ENCODE measurements around the gene AK8.

AK8 gene

GRCh38 chr9:132708239-132708638, 169.8 kb downstream of the AK8 start:
- Histone ChIP-seq H3K4me3 (ENCODE audit: low read length) (no peak overlapping the region), H3K36me3 (ENCODE audit: insufficient read depth, low read depth, low read length) (no peaks in the 10 kb centered on the region), H3K27ac (ENCODE audit: low read length) (no peak overlapping the region), H3K4me1 (ENCODE audit: insufficient read depth, low read length) (no peaks in the 10 kb centered on the region), H3K27me3 (ENCODE audit: insufficient read depth, low read length) (no peaks in the 10 kb centered on the region), H3K9ac (ENCODE audit: low read depth, low read length) (no peak overlapping the region), H3K9me3 (ENCODE audit: insufficient read depth, low read depth, low read length) (peaks cover 8% of the 10 kb centered on the region; the same call in 1 of the 2 replicates)

GRCh38 chr9:132703336-132703735, 174.7 kb downstream of the AK8 start:
- Histone ChIP-seq H3K27me3 (ENCODE audit: insufficient read depth, low read length) (no peaks in the 10 kb centered on the region), H3K9ac (ENCODE audit: low read depth, low read length) (no peak overlapping the region), H3K27ac (ENCODE audit: low read length) (no peak overlapping the region), H3K9me3 (ENCODE audit: insufficient read depth, low read depth, low read length) (peaks cover 36% of the 10 kb centered on the region), H3K4me3 (ENCODE audit: low read length) (no peak overlapping the region), H3K4me1 (ENCODE audit: insufficient read depth, low read length) (no peaks in the 10 kb centered on the region), H3K36me3 (ENCODE audit: insufficient read depth, low read depth, low read length) (no peaks in the 10 kb centered on the region)

- Histone ChIP-seq H3K36me3 (ENCODE audit: insufficient read depth, low read depth, low read length) (no peaks in the 10 kb centered on the region), H3K27ac (ENCODE audit: low read length) (no peak overlapping the region), H3K9ac (ENCODE audit: low read depth, low read length) (no peak overlapping the region), H3K4me1 (ENCODE audit: insufficient read depth, low read length) (no peaks in the 10 kb centered on the region), H3K9me3 (ENCODE audit: insufficient read depth, low read depth, low read length) (peaks cover 46% of the 10 kb centered on the region), H3K27me3 (ENCODE audit: insufficient read depth, low read length) (no peaks in the 10 kb centered on the region), H3K4me3 (ENCODE audit: low read length) (no peak overlapping the region)
Observed at GRCh38 chr9:132702254-132702653, 175.8 kb downstream of the AK8 start.

- H3K27ac ChIP-seq (ENCODE audit: low read length) = no peak overlapping the region
- H3K9ac ChIP-seq (ENCODE audit: low read depth, low read length) = no peak overlapping the region
- no peaks in the 10 kb centered on the region for H3K4me1 ChIP-seq (ENCODE audit: insufficient read depth, low read length)
- no peak overlapping the region for H3K4me3 ChIP-seq (ENCODE audit: low read length)
- no peaks in the 10 kb centered on the region for H3K36me3 ChIP-seq (ENCODE audit: insufficient read depth, low read depth, low read length)
- peaks cover 55% of the 10 kb centered on the region for H3K9me3 ChIP-seq (ENCODE audit: insufficient read depth, low read depth, low read length)
- no peaks in the 10 kb centered on the region for H3K27me3 ChIP-seq (ENCODE audit: insufficient read depth, low read length)
Observed at GRCh38 chr9:132699956-132700355, 178.1 kb downstream of the AK8 start.

- Histone ChIP-seq H3K36me3 (ENCODE audit: insufficient read depth, low read depth, low read length) (no peaks in the 10 kb centered on the region), H3K9ac (ENCODE audit: low read depth, low read length) (no peak overlapping the region), H3K27ac (ENCODE audit: low read length) (no peak overlapping the region), H3K27me3 (ENCODE audit: insufficient read depth, low read length) (no peaks in the 10 kb centered on the region), H3K9me3 (ENCODE audit: insufficient read depth, low read depth, low read length) (peaks cover 53% of the 10 kb centered on the region), H3K4me1 (ENCODE audit: insufficient read depth, low read length) (no peaks in the 10 kb centered on the region), H3K4me3 (ENCODE audit: low read length) (no peak overlapping the region)
Observed at GRCh38 chr9:132698989-132699388, 179.1 kb downstream of the AK8 start.

- H3K27me3 ChIP-seq (ENCODE audit: insufficient read depth, low read length) = no peaks in the 10 kb centered on the region
- no peak overlapping the region for H3K4me3 ChIP-seq (ENCODE audit: low read length)
- no peak overlapping the region for H3K9ac ChIP-seq (ENCODE audit: low read depth, low read length)
- H3K36me3 ChIP-seq (ENCODE audit: insufficient read depth, low read depth, low read length) = peaks cover 2% of the 10 kb centered on the region; the same call in 1 of the 2 replicates
- no peak overlapping the region for H3K27ac ChIP-seq (ENCODE audit: low read length)
- H3K4me1 ChIP-seq (ENCODE audit: insufficient read depth, low read length) = no peaks in the 10 kb centered on the region
- H3K9me3 ChIP-seq (ENCODE audit: insufficient read depth, low read depth, low read length) = peaks cover 39% of the 10 kb centered on the region
Observed at GRCh38 chr9:132697230-132697629, 180.9 kb downstream of the AK8 start.

GRCh38 chr9:132694144-132694543, 183.9 kb downstream of the AK8 start:
- Histone ChIP-seq H3K36me3 (ENCODE audit: insufficient read depth, low read depth, low read length) (peaks cover 29% of the 10 kb centered on the region), H3K27ac (ENCODE audit: low read length) (no peak overlapping the region), H3K4me3 (ENCODE audit: low read length) (no peak overlapping the region), H3K9ac (ENCODE audit: low read depth, low read length) (no peak overlapping the region), H3K4me1 (ENCODE audit: insufficient read depth, low read length) (no peaks in the 10 kb centered on the region), H3K27me3 (ENCODE audit: insufficient read depth, low read length) (no peaks in the 10 kb centered on the region), H3K9me3 (ENCODE audit: insufficient read depth, low read depth, low read length) (peaks cover 26% of the 10 kb centered on the region)

- no peaks in the 10 kb centered on the region for H3K27me3 ChIP-seq (ENCODE audit: insufficient read depth, low read length)
- H3K27ac ChIP-seq (ENCODE audit: low read length) = no peak overlapping the region
- no peak overlapping the region for H3K4me3 ChIP-seq (ENCODE audit: low read length)
- H3K36me3 ChIP-seq (ENCODE audit: insufficient read depth, low read depth, low read length) = peaks cover 63% of the 10 kb centered on the region
- H3K4me1 ChIP-seq (ENCODE audit: insufficient read depth, low read length) = no peaks in the 10 kb centered on the region
- no peak overlapping the region for H3K9ac ChIP-seq (ENCODE audit: low read depth, low read length)
- H3K9me3 ChIP-seq (ENCODE audit: insufficient read depth, low read depth, low read length) = no peaks in the 10 kb centered on the region
Observed at GRCh38 chr9:132690696-132691095, 187.4 kb downstream of the AK8 start.

GRCh38 chr9:132683873-132684272, 194.2 kb downstream of the AK8 start:
- Histone ChIP-seq H3K9ac (ENCODE audit: low read depth, low read length) (no peak overlapping the region), H3K27me3 (ENCODE audit: insufficient read depth, low read length) (no peaks in the 10 kb centered on the region), H3K9me3 (ENCODE audit: insufficient read depth, low read depth, low read length) (no peaks in the 10 kb centered on the region), H3K4me1 (ENCODE audit: insufficient read depth, low read length) (no peaks in the 10 kb centered on the region), H3K36me3 (ENCODE audit: insufficient read depth, low read depth, low read length) (peaks cover 93% of the 10 kb centered on the region), H3K4me3 (ENCODE audit: low read length) (no peak overlapping the region), H3K27ac (ENCODE audit: low read length) (no peak overlapping the region)

GRCh38 chr9:132681561-132681960, 196.5 kb downstream of the AK8 start:
- Histone ChIP-seq H3K9me3 (ENCODE audit: insufficient read depth, low read depth, low read length) (no peaks in the 10 kb centered on the region), H3K9ac (ENCODE audit: low read depth, low read length) (no peak overlapping the region), H3K36me3 (ENCODE audit: insufficient read depth, low read depth, low read length) (peaks cover 83% of the 10 kb centered on the region), H3K4me3 (ENCODE audit: low read length) (no peak overlapping the region), H3K27me3 (ENCODE audit: insufficient read depth, low read length) (no peaks in the 10 kb centered on the region), H3K4me1 (ENCODE audit: insufficient read depth, low read length) (no peaks in the 10 kb centered on the region), H3K27ac (ENCODE audit: low read length) (no peak overlapping the region)

GRCh38 chr9:132679946-132680625, 198.0 kb downstream of the AK8 start:
- Histone ChIP-seq H3K9ac (ENCODE audit: low read depth, low read length) (no peak overlapping the region), H3K4me3 (ENCODE audit: low read length) (no peak overlapping the region), H3K36me3 (ENCODE audit: insufficient read depth, low read depth, low read length) (peaks cover 68% of the 10 kb centered on the region), H3K27ac (ENCODE audit: low read length) (no peak overlapping the region), H3K9me3 (ENCODE audit: insufficient read depth, low read depth, low read length) (no peaks in the 10 kb centered on the region), H3K27me3 (ENCODE audit: insufficient read depth, low read length) (no peaks in the 10 kb centered on the region), H3K4me1 (ENCODE audit: insufficient read depth, low read length) (no peaks in the 10 kb centered on the region)

GRCh38 chr9:132677976-132678375, 200.1 kb downstream of the AK8 start:
- H3K27ac ChIP-seq (ENCODE audit: low read length) = no peak overlapping the region
- H3K4me3 ChIP-seq (ENCODE audit: low read length) = no peak overlapping the region
- H3K4me1 ChIP-seq (ENCODE audit: insufficient read depth, low read length) = no peaks in the 10 kb centered on the region; the same call in 1 of the 2 replicates
- no peak overlapping the region for H3K9ac ChIP-seq (ENCODE audit: low read depth, low read length)
- peaks cover 50% of the 10 kb centered on the region for H3K36me3 ChIP-seq (ENCODE audit: insufficient read depth, low read depth, low read length)
- no peaks in the 10 kb centered on the region for H3K9me3 ChIP-seq (ENCODE audit: insufficient read depth, low read depth, low read length)
- H3K27me3 ChIP-seq (ENCODE audit: insufficient read depth, low read length) = no peaks in the 10 kb centered on the region
